ENCODE data around the gene PRX.

The PRX gene

GRCh38 chr19:40356681-40357595 is 56.2 kb downstream of the PRX start:
- H3K4me1 ChIP-seq (ENCODE audit: control insufficient read depth in 5 of 5, insufficient read depth in 5 of 5, low read length in 5 of 5), result peaks cover 0 to 25% (median 10%) of the 10 kb centered on the region in 5 donors
- H3K9ac ChIP-seq (ENCODE audit: low read length in 5 of 5), result no peak overlapping the region
- no peaks in the 10 kb centered on the region for H3K9me3 ChIP-seq (ENCODE audit: control insufficient read depth in 5 of 5, low read length in 5 of 5)
- no peak overlapping the region for H3K4me3 ChIP-seq (ENCODE audit: low read depth in 1 of 5, low read length in 5 of 5)
- peaks cover 0 to 17% (median 6%) of the 10 kb centered on the region in 5 donors for H3K36me3 ChIP-seq (ENCODE audit: control insufficient read depth in 5 of 5, insufficient read depth in 5 of 5, low read length in 5 of 5)
- no peak overlapping the region for H3K27ac ChIP-seq (ENCODE audit: low read depth, low read length)
- no peaks in the 10 kb centered on the region for H3K27me3 ChIP-seq (ENCODE audit: control insufficient read depth in 5 of 5, insufficient read depth in 4 of 5, low read length in 5 of 5)

GRCh38 chr19:40355975-40356680 is 57.0 kb downstream of the PRX start:
- Histone ChIP-seq H3K4me3 (ENCODE audit: low read depth in 1 of 5, low read length in 5 of 5) (no peak overlapping the region), H3K4me1 (ENCODE audit: control insufficient read depth in 5 of 5, insufficient read depth in 5 of 5, low read length in 5 of 5) (peaks cover 0 to 21% (median 7%) of the 10 kb centered on the region in 5 donors), H3K27ac (ENCODE audit: low read depth, low read length) (no peak overlapping the region), H3K9me3 (ENCODE audit: control insufficient read depth in 5 of 5, low read length in 5 of 5) (no peaks in the 10 kb centered on the region), H3K27me3 (ENCODE audit: control insufficient read depth in 5 of 5, insufficient read depth in 4 of 5, low read length in 5 of 5) (no peaks in the 10 kb centered on the region), H3K36me3 (ENCODE audit: control insufficient read depth in 5 of 5, insufficient read depth in 5 of 5, low read length in 5 of 5) (peaks cover 0 to 17% (median 6%) of the 10 kb centered on the region in 5 donors), H3K9ac (ENCODE audit: low read length in 5 of 5) (no peak overlapping the region)

GRCh38 chr19:40348961-40349507 is 64.1 kb downstream of the PRX start:
- Histone ChIP-seq H3K27ac (ENCODE audit: low read depth, low read length) (peak overlapping the region; percentile 34), H3K4me3 (ENCODE audit: low read depth in 1 of 5, low read length in 5 of 5) (peak overlapping the region; percentile 69 to 92 (median 89)), H3K9ac (ENCODE audit: low read length in 5 of 5) (peak overlapping the region; percentile 0 to 83 (median 79)), H3K27me3 (ENCODE audit: control insufficient read depth in 5 of 5, insufficient read depth in 4 of 5, low read length in 5 of 5) (no peaks in the 10 kb centered on the region), H3K9me3 (ENCODE audit: control insufficient read depth in 5 of 5, low read length in 5 of 5) (no peaks in the 10 kb centered on the region), H3K4me1 (ENCODE audit: control insufficient read depth in 5 of 5, insufficient read depth in 5 of 5, low read length in 5 of 5) (peaks cover 2 to 23% (median 20%) of the 10 kb centered on the region in 5 donors), H3K36me3 (ENCODE audit: control insufficient read depth in 5 of 5, insufficient read depth in 5 of 5, low read length in 5 of 5) (peaks cover 0 to 3% (median 3%) of the 10 kb centered on the region in 5 donors)

GRCh38 chr19:40348125-40348913 is 64.9 kb downstream of the PRX start, which contains the start of the genes C19orf47 and PLD3:
Gene C19orf47, minus strand, starts transcription at chr19:40348397. Its CDS starts 6,540 bp downstream, at chr19:40341857.
Gene PLD3, plus strand, starts transcription at chr19:40348695. Its CDS starts 17,789 bp downstream, at chr19:40366484.
- Histone ChIP-seq H3K9me3 (ENCODE audit: control insufficient read depth in 5 of 5, low read length in 5 of 5) (no peaks in the 10 kb centered on the region), H3K27ac (ENCODE audit: low read depth, low read length) (peak within 1 kb of the TSS; percentile 62), H3K27me3 (ENCODE audit: control insufficient read depth in 5 of 5, insufficient read depth in 4 of 5, low read length in 5 of 5) (no peaks in the 10 kb centered on the region), H3K36me3 (ENCODE audit: control insufficient read depth in 5 of 5, insufficient read depth in 5 of 5, low read length in 5 of 5) (peaks cover 0 to 3% (median 2%) of the 10 kb centered on the region in 5 donors), H3K9ac (ENCODE audit: low read length in 5 of 5) (peak within 1 kb of the TSS; percentile 68 to 93 (median 86)), H3K4me1 (ENCODE audit: control insufficient read depth in 5 of 5, insufficient read depth in 5 of 5, low read length in 5 of 5) (peaks cover 2 to 26% (median 20%) of the 10 kb centered on the region in 5 donors), H3K4me3 (ENCODE audit: low read depth in 1 of 5, low read length in 5 of 5) (peak within 1 kb of the TSS; percentile 69 to 95 (median 89))

GRCh38 chr19:40344422-40344821 is 68.8 kb downstream of the PRX start:
- no peak overlapping the region for H3K9ac ChIP-seq (ENCODE audit: low read length in 5 of 5)
- no peaks in the 10 kb centered on the region for H3K9me3 ChIP-seq (ENCODE audit: control insufficient read depth in 5 of 5, low read length in 5 of 5)
- no peak overlapping the region for H3K27ac ChIP-seq (ENCODE audit: low read depth, low read length)
- H3K27me3 ChIP-seq (ENCODE audit: control insufficient read depth in 5 of 5, insufficient read depth in 4 of 5, low read length in 5 of 5), result no peaks in the 10 kb centered on the region
- H3K4me3 ChIP-seq (ENCODE audit: low read depth in 1 of 5, low read length in 5 of 5), result no peak overlapping the region
- peaks cover 2 to 37% (median 22%) of the 10 kb centered on the region in 5 donors for H3K4me1 ChIP-seq (ENCODE audit: control insufficient read depth in 5 of 5, insufficient read depth in 5 of 5, low read length in 5 of 5)
- peaks cover 0 to 16% (median 5%) of the 10 kb centered on the region in 5 donors for H3K36me3 ChIP-seq (ENCODE audit: control insufficient read depth in 5 of 5, insufficient read depth in 5 of 5, low read length in 5 of 5)

All from subcutaneous abdominal adipose tissue (tissue), 5 donors.